ENCODE measurements around the gene BCL2A1. TPM values are rescaled to one million over a fixed set of nuclear protein-coding genes. Genes with fewer than 3 reads are reported as not detected.

The BCL2A1 gene
- total RNA-seq, 1 experiment from 2014 or later: not detected

DNA sequence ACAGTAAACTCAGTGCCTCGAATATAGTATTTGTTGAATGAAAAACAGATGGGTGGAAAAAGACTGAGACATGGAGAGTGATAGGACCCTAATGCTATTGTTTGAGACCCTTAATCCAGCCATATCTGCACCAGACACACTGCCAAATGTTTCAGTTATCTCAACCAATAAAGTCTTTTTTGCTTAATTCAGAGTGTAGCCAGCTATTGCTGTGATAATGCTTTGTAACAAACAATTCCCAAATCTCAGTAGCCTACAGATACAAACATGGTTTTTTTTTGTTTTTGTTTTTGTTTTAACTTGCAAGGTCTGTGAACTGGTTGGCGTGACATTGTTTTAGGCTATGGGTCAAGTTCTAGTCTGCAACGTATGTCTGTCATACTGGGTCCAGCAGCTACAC, 17.0 kb upstream of the BCL2A1 start:
- Histone ChIP-seq H3K79me2 (ENCODE audit: insufficient read depth, low read length) (no peaks in the 10 kb centered on the region), H3K14ac (ENCODE audit: insufficient read depth, low read length) (no peak overlapping the region), H3K9ac (ENCODE audit: extremely low read depth, insufficient read length, low read length) (no peak overlapping the region), H2BK120ac (ENCODE audit: low read depth, low read length, poor library complexity, severe bottlenecking) (no peak overlapping the region), H2BK12ac (ENCODE audit: insufficient read length, low read depth, low read length) (no peak overlapping the region), H2BK20ac (ENCODE audit: low read depth, low read length, poor library complexity, severe bottlenecking) (no peak overlapping the region), H2AK5ac (ENCODE audit: insufficient read length, low read length) (no peak overlapping the region), H3T11ph (ENCODE audit: low read length) (no peak overlapping the region), H3K27ac (ENCODE audit: insufficient read length, low read depth, low read length) (no peak overlapping the region), H3K4ac (ENCODE audit: low read depth, low read length) (no peak overlapping the region), H4K5ac (ENCODE audit: insufficient read length, low read depth, low read length) (no peak overlapping the region), H4K20me1 (ENCODE audit: control insufficient read depth, insufficient read depth, insufficient read length) (no peaks in the 10 kb centered on the region), H3K56ac (ENCODE audit: insufficient read length, low read depth, low read length) (no peak overlapping the region), H2BK15ac (ENCODE audit: low read depth, low read length) (no peak overlapping the region), H4K8ac (replicated peaks; ENCODE audit: insufficient read length, low read depth, low read length) (no peak overlapping the region), H3K18ac (ENCODE audit: insufficient read length, low read depth, low read length) (no peak overlapping the region), H3K79me1 (ENCODE audit: insufficient read depth, low read depth, low read length, poor library complexity, severe bottlenecking) (no peaks in the 10 kb centered on the region), H3K23ac (ENCODE audit: insufficient read length, low read depth, low read length) (no peak overlapping the region), H4K91ac (ENCODE audit: insufficient read length, low read depth, low read length) (no peak overlapping the region), H3K27me3 (ENCODE audit: insufficient read depth, low read length) (no peaks in the 10 kb centered on the region), H3K4me2 (ENCODE audit: insufficient read depth, insufficient read length, low read length) (no peak overlapping the region), H3K9me3 (ENCODE audit: control insufficient read depth, low read depth, low read length) (no peaks in the 10 kb centered on the region), H3K23me2 (ENCODE audit: insufficient read length, low read depth, low read length, poor library complexity, severe bottlenecking) (no peaks in the 10 kb centered on the region), H2BK5ac (ENCODE audit: insufficient read length, low read length) (no peak overlapping the region), H2AFZ (ENCODE audit: low read length) (no peak overlapping the region), H3K4me1 (ENCODE audit: insufficient read depth, low read length) (no peaks in the 10 kb centered on the region)
- Mint-ChIP-seq H3K27ac (no peak overlapping the region), H3K27me3 (ENCODE audit: low read depth) (no peaks in the 10 kb centered on the region; the same call in 1 of the 2 replicates), H3K36me3 (ENCODE audit: insufficient read depth in 1 of 3, low read depth in 3 of 3) (no peaks in the 10 kb centered on the region), H3K4me1 (no peaks in the 10 kb centered on the region), H3K9me3 (no peaks in the 10 kb centered on the region), H3K4me3 (no peak overlapping the region)
- WGBS (ENCODE audit: extremely low coverage, insufficient read length, low lambda C conversion rate): no CpG with 5 or more reads among the region's 3 CpGs
- no peak for DNase-seq
- TF ChIP-seq, protein P1, sequence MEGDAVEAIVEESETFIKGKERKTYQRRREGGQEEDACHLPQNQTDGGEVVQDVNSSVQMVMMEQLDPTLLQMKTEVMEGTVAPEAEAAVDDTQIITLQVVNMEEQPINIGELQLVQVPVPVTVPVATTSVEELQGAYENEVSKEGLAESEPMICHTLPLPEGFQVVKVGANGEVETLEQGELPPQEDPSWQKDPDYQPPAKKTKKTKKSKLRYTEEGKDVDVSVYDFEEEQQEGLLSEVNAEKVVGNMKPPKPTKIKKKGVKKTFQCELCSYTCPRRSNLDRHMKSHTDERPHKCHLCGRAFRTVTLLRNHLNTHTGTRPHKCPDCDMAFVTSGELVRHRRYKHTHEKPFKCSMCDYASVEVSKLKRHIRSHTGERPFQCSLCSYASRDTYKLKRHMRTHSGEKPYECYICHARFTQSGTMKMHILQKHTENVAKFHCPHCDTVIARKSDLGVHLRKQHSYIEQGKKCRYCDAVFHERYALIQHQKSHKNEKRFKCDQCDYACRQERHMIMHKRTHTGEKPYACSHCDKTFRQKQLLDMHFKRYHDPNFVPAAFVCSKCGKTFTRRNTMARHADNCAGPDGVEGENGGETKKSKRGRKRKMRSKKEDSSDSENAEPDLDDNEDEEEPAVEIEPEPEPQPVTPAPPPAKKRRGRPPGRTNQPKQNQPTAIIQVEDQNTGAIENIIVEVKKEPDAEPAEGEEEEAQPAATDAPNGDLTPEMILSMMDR (conservative IDR thresholded peaks at IDR 0.05): no peak
